RWPE2 (cell line): ENCODE data around the gene TBX1.

Source experiments
- ATAC-seq: fragments of 200-7000 bp; cut with Tn5 transposase; 3 replicates; pipeline ENCODE4 v1.9.1; 2021; ENCODE audit warnings: low read depth
- DNase-seq: peaks from one replicate; pipeline ENCODE4 v3.0.0-alpha.2; 2020; ENCODE audit warnings: low spot score
- H3K27ac ChIP-seq: fragments of 450-650 bp; 2 replicates; pipeline ENCODE4 v1.5.1; 2017; ENCODE audit warnings: mild to moderate bottlenecking; ENCODE audit not compliant: poor library complexity, severe bottlenecking
- H3K27me3 ChIP-seq: fragments of 250-450 bp; sonication (Bioruptor Pico); 2 replicates; pipeline ENCODE4 v1.5.1; 2021; ENCODE audit warnings: mild to moderate bottlenecking, moderate library complexity; ENCODE audit not compliant: insufficient read depth, poor library complexity, severe bottlenecking
- H3K36me3 ChIP-seq: fragments of 250-450 bp; sonication (Bioruptor Pico); 2 replicates; pipeline ENCODE4 v1.5.1; 2020; ENCODE audit warnings: low read depth, mild to moderate bottlenecking, moderate library complexity
- H3K4me1 ChIP-seq: fragments of 250-450 bp; sonication (Bioruptor Pico); 2 replicates; pipeline ENCODE4 v1.5.1; 2021; ENCODE audit warnings: mild to moderate bottlenecking, moderate library complexity; ENCODE audit not compliant: insufficient read depth, poor library complexity, severe bottlenecking
- H3K4me3 ChIP-seq: fragments of 250-450 bp; sonication (Bioruptor Pico); 2 replicates; pipeline ENCODE4 v1.5.1; 2021; ENCODE audit warnings: mild to moderate bottlenecking, moderate library complexity; ENCODE audit not compliant: severe bottlenecking
- H3K9me3 ChIP-seq: fragments of 250-450 bp; sonication (Bioruptor Pico); 2 replicates; pipeline ENCODE4 v1.5.1; 2021; ENCODE audit warnings: mild to moderate bottlenecking, moderate library complexity; ENCODE audit not compliant: severe bottlenecking
- CTCF ChIP-seq: fragments of 450-650 bp; IDR thresholded peaks from one replicate; pipeline ENCODE4 v1.5.1; 2017; ENCODE audit warnings: mild to moderate bottlenecking, moderate library complexity; ENCODE audit not compliant: poor library complexity, severe bottlenecking

TBX1 gene

GRCh38 chr22:19801340-19802000 lies 40.9 kb downstream of the TBX1 start:
- H3K27ac ChIP-seq = no peak overlapping the region
- no peak for TF ChIP-seq CTCF
- H3K27me3 ChIP-seq = no peaks in the 10 kb centered on the region
- peaks cover 3% of the 10 kb centered on the region for H3K9me3 ChIP-seq
- ATAC-seq = no peak
- no peak for DNase-seq
- H3K4me1 ChIP-seq = peaks cover 20% of the 10 kb centered on the region
- no peak overlapping the region for H3K4me3 ChIP-seq
- no peaks in the 10 kb centered on the region for H3K36me3 ChIP-seq

GRCh38 chr22:19802001-19802893 lies 41.7 kb downstream of the TBX1 start:
- no peaks in the 10 kb centered on the region for H3K27me3 ChIP-seq
- H3K4me1 ChIP-seq = peaks cover 26% of the 10 kb centered on the region
- no peak for TF ChIP-seq CTCF
- H3K36me3 ChIP-seq = no peaks in the 10 kb centered on the region
- H3K9me3 ChIP-seq = peaks cover 3% of the 10 kb centered on the region
- no peak overlapping the region for H3K27ac ChIP-seq
- no peak overlapping the region for H3K4me3 ChIP-seq
- ATAC-seq = no peak
- DNase-seq = peak; percentile 47

GRCh38 chr22:19802894-19803735 lies 42.5 kb downstream of the TBX1 start:
- ATAC-seq = no peak
- peak; percentile 45 for DNase-seq
- Histone ChIP-seq H3K27me3 (no peaks in the 10 kb centered on the region), H3K27ac (no peak overlapping the region), H3K9me3 (peaks cover 3% of the 10 kb centered on the region), H3K4me1 (peaks cover 28% of the 10 kb centered on the region), H3K36me3 (no peaks in the 10 kb centered on the region), H3K4me3 (no peak overlapping the region)
- TF ChIP-seq CTCF = no peak

- Histone ChIP-seq H3K36me3 (no peaks in the 10 kb centered on the region), H3K4me3 (no peak overlapping the region), H3K27ac (no peak overlapping the region), H3K4me1 (peaks cover 28% of the 10 kb centered on the region), H3K27me3 (no peaks in the 10 kb centered on the region), H3K9me3 (peaks cover 3% of the 10 kb centered on the region)
- DNase-seq (no peak), ATAC-seq (no peak)
- no peak for TF ChIP-seq CTCF
Measured at GRCh38 chr22:19803736-19804267, 43.2 kb downstream of the TBX1 start.
